ENCODE results near the gene UBE2C. TPM values are rescaled to one million over a fixed set of nuclear protein-coding genes. Genes with fewer than 3 reads are reported as not detected.

Gene UBE2C
- total and polyA plus RNA-seq, 2 of the 8 experiments (the other 6 are each of a cell fraction or from before 2014, with no cell fraction given) = 243 to 326 TPM

DNA sequence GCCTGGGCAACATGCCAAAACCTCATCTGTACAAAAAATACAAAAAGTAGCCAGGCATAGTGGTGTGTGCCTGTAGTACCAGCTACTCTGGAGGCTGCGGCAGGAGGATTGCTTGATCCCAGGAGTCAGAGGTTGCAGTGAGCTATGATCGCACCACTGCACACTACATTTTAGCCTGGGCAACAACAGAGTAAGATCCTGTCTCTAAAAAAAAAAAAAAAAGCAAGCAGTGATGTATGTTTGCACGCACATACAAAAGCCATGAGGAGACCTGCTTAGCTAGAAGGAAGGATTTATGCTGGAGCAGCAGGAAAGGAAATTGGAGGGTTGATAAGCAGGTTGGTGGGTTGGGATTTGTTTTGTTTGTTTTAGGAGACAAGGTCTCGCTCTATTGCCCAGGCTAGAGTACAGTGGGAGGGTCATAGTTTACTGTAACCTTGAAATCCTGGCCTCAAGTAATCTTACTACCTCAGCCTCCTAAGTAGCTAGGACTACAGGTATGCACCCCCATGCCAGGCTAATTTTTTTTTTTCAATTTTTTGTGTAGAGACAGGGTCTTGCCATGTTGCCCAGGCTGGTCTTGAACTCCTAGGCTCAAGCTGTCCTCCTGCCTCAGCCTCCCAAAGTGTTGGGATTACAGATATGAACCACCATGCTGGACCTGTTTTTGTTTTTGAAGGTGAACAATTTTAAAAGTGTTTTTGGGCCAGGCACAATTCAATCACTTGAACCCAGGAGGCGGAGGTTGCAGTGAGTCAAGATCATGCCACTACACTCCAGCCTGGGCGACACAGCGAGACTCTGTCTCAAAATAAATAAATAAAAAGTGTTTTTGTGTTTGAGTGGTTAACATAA, 49.0 kb downstream of the UBE2C start:
- H3K9ac ChIP-seq (replicated peaks in 1 of 4; ENCODE audit: extremely low read depth in 1 of 4, low read depth in 3 of 4, low read length in 3 of 4) = no peak overlapping the region
- no peak overlapping the region for H2BK120ac ChIP-seq (replicated peaks; ENCODE audit: low read depth, low read length)
- H2AFZ ChIP-seq (ENCODE audit: low read length) = no peak overlapping the region
- ChIA-PET CTCF (ENCODE audit: partially characterized antibody) (interaction anchor here (0.6 to 1.2 kb wide), 3 partner anchors 38 to 109 kb away, joined by 3 to 4 read pairs (median 3); no protein-coding TSS in a partner anchor), POLR2A (ENCODE audit: partially characterized antibody) (interaction anchor here (0.7 to 1.4 kb wide), 4 partner anchors 20 to 72 kb away, joined by 3 to 9 read pairs (median 3); partner anchors contain the start of gene ZSWIM1)
- peaks cover 0 to 6% (median 1%) of the 10 kb centered on the region in 4 experiments; a peak in 4 of 7 replicates for H3K4me1 ChIP-seq (replicated peaks in 1 of 4; ENCODE audit: control insufficient read depth in 3 of 4, insufficient read depth in 4 of 4, low read length in 3 of 4)
- H3K27me3 ChIP-seq (replicated peaks in 1 of 4; ENCODE audit: control insufficient read depth in 3 of 4, extremely low read depth in 1 of 4, insufficient read depth in 3 of 4, low read length in 3 of 4) = no peaks in the 10 kb centered on the region
- H3K23ac ChIP-seq (ENCODE audit: insufficient read length) = no peak overlapping the region
- no peak overlapping the region for H2BK15ac ChIP-seq (ENCODE audit: low read length)
- no peak overlapping the region for H3K4ac ChIP-seq (replicated peaks; ENCODE audit: insufficient read length, low read depth, low read length)
- no peak overlapping the region for H3K4me2 ChIP-seq (ENCODE audit: insufficient read depth in 1 of 2, low read depth in 2 of 2, low read length in 2 of 2)
- H2BK5ac ChIP-seq (ENCODE audit: low read depth, low read length) = no peak overlapping the region
- H2BK20ac ChIP-seq (ENCODE audit: low read length) = no peak overlapping the region
- no peak overlapping the region for H2BK12ac ChIP-seq (ENCODE audit: low read depth, low read length)
- H4K91ac ChIP-seq (replicated peaks; ENCODE audit: insufficient read length, low read length) = no peak overlapping the region
- no peak overlapping the region for H3K27ac ChIP-seq (ENCODE audit: low read depth, low read length)
- no peak overlapping the region for H3K18ac ChIP-seq (ENCODE audit: extremely low read depth, low read length)
- H3K79me2 ChIP-seq (ENCODE audit: control insufficient read depth in 1 of 2, insufficient read depth in 2 of 2, low read length in 2 of 2) = peaks cover 0 to 8% of the 10 kb centered on the region in 2 experiments; a peak in 1 of 4 replicates
- DNase-seq (ENCODE audit: low read depth in 1 of 2, low spot score in 2 of 2) (no peak), FAIRE-seq (no peak)
- H4K20me1 ChIP-seq (replicated peaks in 1 of 2; ENCODE audit: control insufficient read depth in 1 of 2, insufficient read depth in 2 of 2, low read length in 2 of 2) = no peaks in the 10 kb centered on the region
- H3K56ac ChIP-seq (replicated peaks; ENCODE audit: insufficient read length, low read depth, low read length) = no peak overlapping the region
- 0 out of 2 replicates have a peak overlapping the region, but pooled peaks have one; percentile 20 for H2AK5ac ChIP-seq (ENCODE audit: low read depth, low read length)
- peaks cover 8% of the 10 kb centered on the region; the same call in 1 of the 2 replicates for H3K23me2 ChIP-seq (ENCODE audit: low read depth, low read length)
- H3K79me1 ChIP-seq (ENCODE audit: low read depth, low read length) = no peaks in the 10 kb centered on the region
- TF ChIP-seq RXRA (IDR thresholded peaks at IDR 0.05; ENCODE audit: insufficient read depth, low read depth, low read length) (no peak), RAD21 (IDR thresholded peaks at IDR 0.05 in 1 of 2, conservative IDR thresholded peaks at IDR 0.05 in 1 of 2; ENCODE audit: low read depth in 2 of 2, low read length in 2 of 2) (no peak), CEBPB (IDR thresholded peaks at IDR 0.05; ENCODE audit: low read depth, low read length) (no peak), RFX5 (IDR thresholded peaks at IDR 0.05; ENCODE audit: borderline replicate concordance, low read depth, low read length) (no peak), SIX5 (IDR thresholded peaks at IDR 0.05; ENCODE audit: low read depth, low read length) (no peak), NANOG (IDR thresholded peaks at IDR 0.05; ENCODE audit: insufficient read depth, low read depth, low read length, poor library complexity, severe bottlenecking) (no peak), POLR2AphosphoS5 (IDR thresholded peaks at IDR 0.05; ENCODE audit: low read depth, low read length) (no peak), PHF8 (conservative IDR thresholded peaks at IDR 0.05; ENCODE audit: low read depth, low read length) (no peak), EGR1 (IDR thresholded peaks at IDR 0.05; ENCODE audit: borderline replicate concordance, low read depth, low read length) (no peak), BACH1 (IDR thresholded peaks at IDR 0.05; ENCODE audit: low read length) (no peak), ZNF274 (IDR thresholded peaks at IDR 0.05; ENCODE audit: borderline replicate concordance, extremely low read depth, low read length) (no peak), KDM5A (IDR thresholded peaks at IDR 0.05; ENCODE audit: low read length) (no peak)
- H3K4me3 ChIP-seq (ENCODE audit: extremely low read depth in 1 of 4, insufficient read depth in 2 of 4, low read depth in 3 of 4, low read length in 4 of 4) = no peak overlapping the region
- H4K5ac ChIP-seq (ENCODE audit: insufficient read length, low read depth, low read length) = no peak overlapping the region
- no peaks in the 10 kb centered on the region for H3K9me3 ChIP-seq (ENCODE audit: insufficient read depth in 2 of 2, low read depth in 1 of 2, low read length in 1 of 2)
- 95% methylated on average over 7 of the region's 7 CpGs; no CpG with 5 or more reads in 1 of the 2 experiments for WGBS, 2 experiments (ENCODE audit: extremely low coverage in 1 of 2, insufficient coverage in 1 of 2, insufficient read length in 1 of 2, insufficient replicate concordance in 2 of 2, low coverage in 1 of 2, low lambda C conversion rate in 2 of 2, missing lambda C conversion rate in 1 of 2)
- no peaks in the 10 kb centered on the region; a peak in 1 of 8 replicates for H3K36me3 ChIP-seq (ENCODE audit: control insufficient read depth in 2 of 4, insufficient read depth in 4 of 4, low read length in 3 of 4)
- no peak overlapping the region for H4K8ac ChIP-seq (ENCODE audit: extremely low read depth, insufficient read depth, low read length)
- no peak overlapping the region for H3K14ac ChIP-seq (ENCODE audit: insufficient read length)

Measured in H1 (cell line).